ENCODE measurements around the gene KRT81. TPM values are rescaled to one million over a fixed set of nuclear protein-coding genes. Genes with fewer than 3 reads are reported as not detected.

Gene KRT81
- total RNA-seq, 2 experiments from 2014 or later = not detected

GRCh38 chr12:52245962-52246569, 45.3 kb downstream of the KRT81 start:
- H3K36me3 Mint-ChIP-seq (ENCODE audit: low read depth) = no peaks in the 10 kb centered on the region
- Histone ChIP-seq H3K27ac (ENCODE audit: low read depth in 1 of 2, low read length in 2 of 2) (no peak overlapping the region), H3K4me1 (ENCODE audit: insufficient read depth, low read length) (peaks cover 27% of the 10 kb centered on the region), H3K27me3 (ENCODE audit: control insufficient read depth in 1 of 2, insufficient read depth in 2 of 2, low read length in 2 of 2) (peaks cover 13 to 14% of the 10 kb centered on the region in 2 experiments), H3K9me3 (ENCODE audit: control insufficient read depth in 1 of 2, insufficient read depth in 1 of 2, low read length in 2 of 2) (peaks cover 0 to 4% of the 10 kb centered on the region in 2 experiments), H3K36me3 (ENCODE audit: insufficient read depth, low read length) (no peaks in the 10 kb centered on the region), H3K4me3 (ENCODE audit: low read length) (no peak overlapping the region)
- no peak overlapping the region for H3K4me3 Mint-ChIP-seq
- no peaks in the 10 kb centered on the region for H3K9me3 Mint-ChIP-seq
- DNase-seq (no peak), ATAC-seq (ENCODE audit: poor library complexity) (no peak)
- peaks cover 35% of the 10 kb centered on the region for H3K27me3 Mint-ChIP-seq
- H3K4me1 Mint-ChIP-seq (ENCODE audit: low read depth) = peaks cover 18% of the 10 kb centered on the region
- no peak for TF ChIP-seq CTCF (IDR thresholded peaks at IDR 0.05)
- intact Hi-C loops (cut with DNase I, micrococcal nuclease) = no loop called here
- H3K27ac Mint-ChIP-seq = no peak overlapping the region
- ChIA-PET POLR2A (no interaction called here), CTCF (no interaction called here)

- H3K36me3 ChIP-seq (ENCODE audit: insufficient read depth, low read length) = no peaks in the 10 kb centered on the region
- no peak for DNase-seq
- peaks cover 26% of the 10 kb centered on the region for H3K4me1 ChIP-seq (ENCODE audit: insufficient read depth, low read length)
- intact Hi-C loops (cut with DNase I, micrococcal nuclease) = no loop called here
- CTCF ChIA-PET = no interaction called here
- H3K4me3 ChIP-seq (ENCODE audit: low read length) = no peak overlapping the region
- no peak for ATAC-seq (ENCODE audit: poor library complexity)
- Mint-ChIP-seq H3K9me3 (no peaks in the 10 kb centered on the region), H3K27ac (no peak overlapping the region), H3K4me3 (no peak overlapping the region), H3K36me3 (ENCODE audit: low read depth) (no peaks in the 10 kb centered on the region), H3K27me3 (peaks cover 35% of the 10 kb centered on the region), H3K4me1 (ENCODE audit: low read depth) (peaks cover 18% of the 10 kb centered on the region)
- peaks cover 11 to 14% of the 10 kb centered on the region in 2 experiments for H3K27me3 ChIP-seq (ENCODE audit: control insufficient read depth in 1 of 2, insufficient read depth in 2 of 2, low read length in 2 of 2)
- peaks cover 0 to 4% of the 10 kb centered on the region in 2 experiments for H3K9me3 ChIP-seq (ENCODE audit: control insufficient read depth in 1 of 2, insufficient read depth in 1 of 2, low read length in 2 of 2)
- POLR2A ChIA-PET = no interaction called here
- TF ChIP-seq CTCF (IDR thresholded peaks at IDR 0.05) = no peak
- H3K27ac ChIP-seq (ENCODE audit: low read depth in 1 of 2, low read length in 2 of 2) = no peak overlapping the region
These were observed 45.9 kb downstream of the KRT81 start for GRCh38 chr12:52245259-52245961.

GRCh38 chr12:52244615-52244994, 46.7 kb downstream of the KRT81 start:
- H3K36me3 ChIP-seq (ENCODE audit: insufficient read depth, low read length) = no peaks in the 10 kb centered on the region
- peak overlapping the region in 1 of 2 donors; percentile 18 for H3K27ac ChIP-seq (ENCODE audit: low read depth in 1 of 2, low read length in 2 of 2)
- no peak overlapping the region for H3K4me3 ChIP-seq (ENCODE audit: low read length)
- H3K4me1 ChIP-seq (ENCODE audit: insufficient read depth, low read length) = peaks cover 20% of the 10 kb centered on the region
- no peak overlapping the region for H3K4me3 Mint-ChIP-seq
- H3K27me3 Mint-ChIP-seq = peaks cover 30% of the 10 kb centered on the region
- no peaks in the 10 kb centered on the region for H3K36me3 Mint-ChIP-seq (ENCODE audit: low read depth)
- POLR2A ChIA-PET = no interaction called here
- peaks cover 8 to 12% of the 10 kb centered on the region in 2 experiments for H3K27me3 ChIP-seq (ENCODE audit: control insufficient read depth in 1 of 2, insufficient read depth in 2 of 2, low read length in 2 of 2)
- intact Hi-C loops (cut with DNase I, micrococcal nuclease) = no loop called here
- peak in 2 of 14 experiments; percentile 30 to 31 for DNase-seq
- TF ChIP-seq CTCF (IDR thresholded peaks at IDR 0.05) = no peak
- peak overlapping the region; percentile 55 for H3K27ac Mint-ChIP-seq
- no peaks in the 10 kb centered on the region for H3K9me3 Mint-ChIP-seq
- H3K4me1 Mint-ChIP-seq (ENCODE audit: low read depth) = peaks cover 13% of the 10 kb centered on the region
- ATAC-seq (ENCODE audit: poor library complexity) = no peak
- peaks cover 0 to 4% of the 10 kb centered on the region in 2 experiments for H3K9me3 ChIP-seq (ENCODE audit: control insufficient read depth in 1 of 2, insufficient read depth in 1 of 2, low read length in 2 of 2)
- CTCF ChIA-PET = no interaction called here
